HPDE6-E6E7 (cell line): Measurements from ENCODE around the gene CFL2.
A peak's percentile ranks its signal among the peaks of the same experiment; 100 is the strongest.
"Not testable (repeated sequence)": the region's sequence is repeated elsewhere in the genome, so short reads cannot be mapped to it uniquely, and the experiment has no call there.

Source experiments
- DNase-seq: peaks from one replicate; pipeline ENCODE4 v3.0.0; 2011; ENCODE audit warnings: missing footprints; ENCODE audit errors: extremely low spot score

CFL2 gene

DNA sequence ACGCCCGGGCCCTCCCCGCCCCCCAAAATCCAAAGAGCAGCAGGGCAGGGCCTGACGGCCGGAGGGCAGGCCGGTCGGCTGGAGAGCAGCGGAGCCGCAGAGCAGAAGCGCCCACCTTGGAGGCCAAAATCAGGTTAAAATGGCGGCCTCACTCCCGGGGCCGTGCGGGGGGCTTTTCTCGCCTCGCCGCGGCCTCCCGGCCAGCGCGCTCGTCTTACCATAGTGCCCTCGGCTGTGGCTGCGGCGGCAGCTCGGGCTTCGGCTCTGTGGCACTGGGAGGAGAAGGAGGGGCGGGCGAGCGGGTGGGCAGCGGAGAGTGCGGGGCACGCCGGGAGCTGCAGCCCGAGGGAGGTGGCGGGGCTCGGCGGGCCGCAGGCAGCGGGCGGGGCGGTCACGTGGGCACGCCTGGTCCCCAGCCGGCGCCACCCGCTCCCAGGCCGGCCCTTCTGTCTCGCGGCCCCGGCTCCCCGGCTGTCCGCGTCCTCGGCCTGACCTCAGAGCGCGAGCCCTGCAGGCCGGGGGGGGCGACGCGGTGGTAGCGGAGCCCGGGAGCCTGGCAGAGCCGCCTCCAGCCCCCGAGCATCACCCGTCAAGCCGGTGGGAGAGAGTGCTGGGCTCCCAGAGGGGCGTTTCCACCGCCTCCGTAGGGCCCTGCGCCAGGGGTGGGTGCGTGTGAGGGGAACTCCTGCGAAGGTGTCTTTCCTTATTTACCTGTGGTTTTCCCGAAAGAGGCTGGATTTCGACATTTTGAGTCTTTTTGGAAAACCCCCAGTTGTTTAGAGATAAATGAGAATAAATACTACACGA is at the start of gene CFL2:
TSS of gene CFL2 (minus strand) at position 274 of the 807 bp plus-strand sequence. CDS start at position 221, 53 bp downstream.
- DNase-seq, result peak; percentile 72

DNA sequence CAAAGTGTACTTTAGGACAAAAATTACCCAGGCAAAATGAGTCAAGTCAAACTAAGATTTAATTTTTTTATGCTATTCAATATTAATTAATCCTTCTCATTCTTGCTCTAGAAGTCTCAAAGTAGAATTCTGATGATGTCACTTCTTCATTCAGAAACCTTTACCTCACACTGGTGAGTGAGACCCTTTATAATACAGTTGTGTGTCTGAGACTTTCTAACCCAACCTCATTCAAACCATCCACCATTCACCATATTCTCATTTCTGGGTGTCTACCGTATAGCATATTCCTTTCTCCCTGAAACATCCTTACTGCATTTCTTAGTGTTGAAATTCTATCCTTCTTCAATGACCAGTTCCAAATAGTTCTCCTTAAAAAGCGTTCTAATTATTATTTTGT is 40.8 kb upstream of the CFL2 start:
- DNase-seq, result no peak

DNA sequence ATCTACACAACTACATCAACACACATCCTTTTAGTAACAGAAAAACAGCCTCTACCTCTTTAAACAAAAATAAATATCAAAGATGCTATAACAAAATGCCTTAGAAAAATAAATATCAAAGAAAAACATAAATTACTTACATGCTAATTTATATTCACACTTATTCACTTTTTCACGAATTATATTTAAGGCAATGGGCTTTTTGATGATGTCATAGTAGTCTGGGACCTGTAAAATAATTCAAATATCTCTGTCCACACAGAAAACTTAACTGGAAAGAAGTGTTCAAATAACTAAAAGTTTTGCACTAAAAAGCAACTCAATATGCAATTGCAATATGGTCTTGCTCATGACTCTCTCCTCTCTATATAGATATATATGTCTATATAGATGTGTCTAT is 40.3 kb upstream of the CFL2 start:
- DNase-seq, result no peak

DNA sequence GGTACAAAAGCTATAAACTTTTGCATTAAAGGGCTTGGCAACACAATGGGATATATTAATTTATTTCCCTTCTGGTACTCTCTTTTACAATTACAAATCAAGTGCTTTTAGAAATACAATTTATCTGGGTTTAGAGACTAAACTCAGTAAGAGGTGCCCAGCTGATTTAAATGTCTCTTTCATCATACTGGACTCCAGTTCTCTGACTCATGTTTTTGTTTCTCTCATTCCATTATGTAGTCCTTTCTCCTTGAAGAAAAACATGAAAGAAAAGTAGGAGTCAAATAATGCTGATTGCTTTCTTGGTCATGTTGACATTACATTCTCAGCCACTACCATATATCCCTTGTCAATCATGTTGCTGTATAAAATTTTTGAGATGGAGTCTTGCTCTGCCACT is 36.3 kb upstream of the CFL2 start:
- peak; percentile 6 for DNase-seq

DNA sequence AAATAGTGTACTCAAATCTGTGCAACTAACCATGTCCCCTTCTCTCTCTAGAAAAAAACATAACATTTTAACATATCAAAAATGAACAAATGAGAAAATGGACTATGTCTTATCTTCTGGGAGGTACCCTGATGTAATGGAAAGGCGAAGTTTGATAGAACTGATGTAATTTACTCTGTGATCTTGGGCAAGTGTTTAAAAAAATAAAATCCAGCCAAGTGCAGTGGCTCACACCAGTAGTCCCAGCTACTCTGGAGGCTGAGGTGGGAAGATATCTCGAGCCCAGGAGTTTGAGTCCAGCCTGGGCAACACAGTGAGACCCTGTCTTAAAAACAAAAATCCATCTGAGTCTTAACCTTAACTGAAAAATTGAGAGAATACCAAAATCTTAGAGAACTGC is 35.8 kb upstream of the CFL2 start:
- DNase-seq, result no peak

DNA sequence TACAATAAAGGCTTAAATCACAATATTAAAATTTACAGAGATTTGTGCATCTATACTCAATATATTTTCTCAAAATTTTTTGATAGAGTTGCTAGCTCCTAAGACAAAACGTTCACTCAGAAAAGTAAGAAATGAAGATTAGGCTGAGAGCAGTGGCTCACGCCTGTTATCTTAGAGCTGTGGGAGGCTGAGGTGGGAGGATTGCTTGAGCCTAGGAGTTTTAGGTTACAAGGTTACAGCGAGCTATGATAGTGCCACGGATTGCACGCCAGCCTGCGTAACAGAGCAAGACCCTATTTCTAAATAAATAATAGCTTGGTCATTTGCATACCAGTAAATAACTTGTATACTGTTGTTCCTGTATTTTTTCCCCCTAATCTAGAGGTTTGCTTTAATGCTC is 35.0 kb upstream of the CFL2 start:
- DNase-seq, result no peak

DNA sequence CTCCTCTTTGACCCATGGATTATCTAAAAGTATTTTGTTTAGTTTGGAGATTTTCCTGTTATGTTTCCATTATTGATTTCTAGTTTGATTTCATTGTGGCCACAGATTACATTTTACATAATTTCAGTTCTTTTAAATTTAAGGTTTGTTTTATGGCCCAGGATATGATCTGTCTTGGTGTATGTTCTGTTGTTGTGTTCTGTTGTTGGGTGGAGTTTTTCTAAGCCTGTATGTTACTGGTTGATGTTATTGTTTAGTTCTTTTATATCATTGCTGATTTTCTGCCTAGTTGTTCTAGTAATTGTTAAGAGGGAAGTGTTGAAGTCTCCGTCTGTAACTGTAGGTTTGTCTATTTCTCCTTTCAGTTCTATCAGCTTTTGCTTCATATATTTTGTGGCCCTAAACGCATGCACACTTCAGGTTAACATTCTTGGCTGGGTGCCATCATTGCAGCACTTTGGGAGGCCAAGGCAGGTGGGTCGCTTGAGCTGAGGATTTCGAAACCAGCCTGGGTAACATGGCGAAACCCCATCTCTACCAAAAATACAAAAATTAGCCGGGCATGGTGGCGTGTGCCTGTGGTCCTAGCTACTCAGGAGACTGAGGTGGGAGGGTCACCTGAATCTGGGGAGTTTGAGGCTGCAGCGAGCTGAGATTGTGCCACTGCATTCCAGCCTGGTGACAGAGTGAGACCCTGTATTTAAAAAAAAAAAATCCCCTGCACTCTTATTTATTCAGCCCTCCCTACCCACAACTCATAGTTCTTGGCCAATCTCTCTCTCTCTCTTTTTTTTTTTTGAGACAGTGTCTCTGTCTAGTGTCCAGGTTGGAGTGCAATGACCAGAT is 28.1 kb upstream of the CFL2 start:
- DNase-seq, result no peak

DNA sequence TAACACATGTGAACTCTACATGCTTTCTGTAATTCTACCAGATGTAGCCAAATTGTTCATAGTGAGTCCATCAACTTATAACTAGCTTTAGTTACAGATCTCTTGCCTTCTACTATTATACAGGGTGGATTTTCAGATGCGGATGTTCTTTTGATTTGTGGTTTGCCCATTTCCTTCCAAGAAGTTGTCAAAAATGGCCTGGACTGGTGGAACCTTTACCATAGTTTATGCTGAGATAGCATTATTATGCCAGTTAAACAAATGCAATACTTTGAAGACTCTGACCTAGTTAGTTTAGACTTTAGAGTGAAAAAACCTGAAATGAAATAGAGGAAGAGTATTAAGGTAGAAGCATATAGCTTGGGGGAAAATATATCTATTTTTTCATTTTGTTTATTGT is 27.4 kb upstream of the CFL2 start:
- no peak for DNase-seq

DNA sequence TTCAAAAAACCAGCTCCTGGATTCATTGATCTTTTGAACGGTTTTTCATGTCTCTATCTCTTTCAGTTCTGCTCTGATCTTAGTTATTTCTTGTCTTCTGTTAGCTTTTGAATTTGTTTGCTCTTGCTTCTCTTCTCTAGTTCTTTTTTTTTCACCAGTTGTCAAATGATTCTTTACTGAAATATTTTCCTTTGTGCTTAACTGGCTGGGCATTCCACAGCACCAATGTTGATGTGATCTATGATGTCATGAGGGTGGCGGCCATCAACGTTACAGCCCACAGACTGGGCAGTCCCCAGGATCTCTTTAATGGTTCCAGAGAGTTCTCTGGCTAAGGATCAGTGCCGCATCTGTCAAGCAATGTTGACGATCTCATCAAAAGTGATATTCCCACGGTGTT is 25.7 kb upstream of the CFL2 start:
- DNase-seq, result not testable (repeated sequence)

DNA sequence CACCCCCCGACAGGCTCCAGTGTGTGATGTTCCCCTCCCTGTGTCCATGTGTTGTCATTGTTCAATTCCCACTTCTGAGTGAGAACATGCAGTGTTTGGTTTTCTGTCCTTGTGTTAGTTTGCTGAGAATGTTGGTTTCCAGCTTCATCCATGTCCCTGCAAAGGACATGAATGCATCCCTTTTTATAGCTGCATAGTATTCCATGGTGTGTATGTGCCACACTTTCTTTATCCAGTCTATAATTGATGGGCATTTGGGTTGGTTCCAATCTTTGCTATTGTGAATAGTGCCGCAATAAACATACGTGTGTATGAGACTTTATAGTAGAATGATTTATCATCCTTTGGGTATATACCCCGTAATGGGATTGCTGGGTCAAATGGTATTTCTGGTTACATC is 22.7 kb upstream of the CFL2 start:
- not testable (repeated sequence) for DNase-seq

DNA sequence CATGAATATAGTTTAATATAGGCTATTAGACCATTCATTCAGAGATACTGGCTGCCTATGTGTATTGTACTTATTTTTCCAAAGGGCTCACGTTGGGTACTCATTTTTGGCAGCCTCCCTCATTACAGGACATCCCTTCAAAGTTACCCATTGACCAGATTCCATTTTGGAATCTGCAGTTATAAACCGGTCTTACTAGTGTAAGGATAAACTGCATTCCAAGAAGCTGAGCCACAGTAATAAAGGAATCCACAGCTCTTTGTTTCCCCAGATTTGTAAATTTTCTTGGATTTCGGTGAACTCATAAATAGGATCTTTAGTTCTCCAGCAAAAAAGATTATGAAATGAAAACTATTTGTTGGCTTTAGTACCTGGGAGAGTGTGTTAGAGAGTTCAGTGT is 18.9 kb upstream of the CFL2 start:
- DNase-seq, result peak; percentile 47

DNA sequence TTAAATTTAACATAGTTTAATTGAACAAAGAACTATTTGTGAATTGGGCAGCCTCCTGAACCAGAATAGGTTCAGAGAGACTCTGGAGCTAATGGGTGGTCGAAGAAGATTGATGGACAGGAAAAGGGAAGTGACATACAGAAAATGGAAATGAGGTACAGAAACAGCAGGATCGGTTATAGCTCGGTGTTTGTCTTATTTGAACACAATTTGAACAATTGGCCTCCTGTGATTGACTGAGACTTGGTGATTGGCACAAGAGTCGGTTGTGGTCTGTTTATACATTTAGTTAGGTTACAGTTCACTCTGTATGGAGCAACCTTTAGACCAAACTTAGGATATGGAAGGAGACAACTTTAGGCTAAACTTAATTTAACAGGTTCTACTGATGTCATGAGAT is 18.4 kb upstream of the CFL2 start:
- DNase-seq, result no peak

DNA sequence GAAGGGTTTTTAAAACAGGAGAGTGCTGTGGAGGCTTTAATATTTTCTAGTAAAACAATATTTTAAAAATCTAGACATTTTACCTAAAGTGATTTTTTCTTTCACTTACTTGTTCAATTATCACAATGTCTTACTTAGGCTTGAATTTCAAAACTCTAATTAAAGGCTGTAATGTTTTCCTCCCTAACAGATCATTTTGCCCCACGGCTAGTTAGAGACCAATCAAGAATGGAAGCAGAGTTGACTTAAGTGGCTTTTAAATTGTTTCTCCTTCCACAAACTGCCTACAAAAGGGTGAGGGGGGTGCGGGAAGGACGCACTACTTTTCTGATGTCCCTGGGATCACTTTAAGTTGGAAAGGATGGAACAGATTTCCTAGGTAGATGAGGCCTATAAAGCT is 9.5 kb upstream of the CFL2 start:
- DNase-seq, result no peak

DNA sequence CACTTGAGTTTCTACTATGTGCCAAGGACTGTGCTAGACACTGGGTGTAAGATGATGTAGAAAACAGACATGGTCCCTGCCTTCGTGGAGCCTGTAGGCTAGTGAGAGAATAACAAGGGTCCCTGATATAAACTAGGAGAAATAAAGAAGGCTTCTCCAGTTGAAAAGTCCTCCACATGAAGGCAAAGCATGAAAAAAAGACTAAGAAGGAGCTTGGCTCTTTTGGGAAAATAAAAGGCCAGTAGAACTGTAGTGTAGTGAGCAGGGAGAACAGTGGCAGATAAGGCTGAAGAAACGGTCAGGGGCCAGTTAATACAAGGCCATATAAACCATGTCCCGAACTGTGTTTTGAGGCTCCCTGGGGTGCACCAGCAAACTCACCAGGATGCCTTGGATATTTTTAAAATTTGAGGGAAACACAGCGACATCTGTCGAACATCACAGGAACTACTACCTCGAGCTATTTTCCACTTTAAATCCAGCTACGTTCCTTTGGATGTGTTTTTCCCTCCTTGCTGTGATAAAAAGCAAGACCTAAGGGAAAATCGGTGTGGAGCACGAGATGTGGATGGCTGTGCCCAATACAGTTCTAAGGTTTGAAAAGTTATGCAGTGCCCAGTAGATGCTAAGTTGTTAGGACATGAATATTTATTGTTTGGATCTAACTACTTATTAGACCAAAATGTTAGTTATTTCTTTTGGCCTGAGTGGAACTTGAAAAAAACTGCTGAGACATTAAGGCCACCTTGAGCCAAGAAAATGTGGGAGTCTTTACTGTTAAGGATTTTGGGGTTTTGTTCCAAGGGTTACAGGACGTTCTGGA is 8.5 kb upstream of the CFL2 start:
- DNase-seq, result no peak

DNA sequence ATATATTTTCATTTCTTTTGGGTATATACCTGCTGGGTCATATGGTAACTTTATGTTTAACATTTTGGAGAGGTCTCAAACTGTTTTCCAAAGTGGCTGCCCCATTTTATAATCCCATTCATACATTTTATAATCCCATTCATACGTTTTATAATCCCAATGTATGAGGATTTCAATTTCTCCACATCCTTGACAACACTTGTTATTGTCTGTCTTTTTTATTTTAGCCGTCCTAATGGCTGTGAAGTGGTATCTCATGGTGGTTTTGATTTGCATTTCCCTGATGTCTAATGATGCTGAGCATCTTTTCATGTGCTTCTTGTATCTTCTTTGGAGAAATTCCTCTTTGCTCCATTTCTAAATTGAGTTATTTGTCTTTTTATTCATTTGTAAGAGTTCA is 6.7 kb upstream of the CFL2 start:
- no peak for DNase-seq

DNA sequence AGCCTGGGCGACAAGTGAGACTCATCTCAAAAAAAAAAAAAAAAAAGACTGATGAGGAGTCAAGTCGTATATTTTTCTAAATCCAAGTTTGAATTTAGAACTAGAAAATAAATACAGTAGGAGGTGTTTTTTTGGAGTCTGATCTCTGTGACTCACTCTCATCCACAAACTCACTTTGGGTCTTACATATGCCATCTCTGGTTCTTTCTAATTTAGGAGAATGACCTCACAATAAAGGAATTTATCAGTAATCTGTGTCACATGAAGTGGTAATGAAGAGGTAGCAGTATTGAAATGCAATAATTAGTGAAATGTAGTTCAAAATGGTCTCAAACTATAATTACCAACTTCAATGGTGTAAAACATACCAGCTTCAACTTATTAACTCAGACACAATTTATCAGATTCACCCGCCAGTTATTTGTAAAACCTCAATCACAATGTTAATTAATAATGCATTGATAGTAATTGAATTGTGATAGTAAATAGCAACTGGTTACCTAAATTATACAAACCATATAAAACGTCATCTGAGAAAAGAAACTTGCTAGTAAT is 4.4 kb upstream of the CFL2 start:
- DNase-seq, result no peak

DNA sequence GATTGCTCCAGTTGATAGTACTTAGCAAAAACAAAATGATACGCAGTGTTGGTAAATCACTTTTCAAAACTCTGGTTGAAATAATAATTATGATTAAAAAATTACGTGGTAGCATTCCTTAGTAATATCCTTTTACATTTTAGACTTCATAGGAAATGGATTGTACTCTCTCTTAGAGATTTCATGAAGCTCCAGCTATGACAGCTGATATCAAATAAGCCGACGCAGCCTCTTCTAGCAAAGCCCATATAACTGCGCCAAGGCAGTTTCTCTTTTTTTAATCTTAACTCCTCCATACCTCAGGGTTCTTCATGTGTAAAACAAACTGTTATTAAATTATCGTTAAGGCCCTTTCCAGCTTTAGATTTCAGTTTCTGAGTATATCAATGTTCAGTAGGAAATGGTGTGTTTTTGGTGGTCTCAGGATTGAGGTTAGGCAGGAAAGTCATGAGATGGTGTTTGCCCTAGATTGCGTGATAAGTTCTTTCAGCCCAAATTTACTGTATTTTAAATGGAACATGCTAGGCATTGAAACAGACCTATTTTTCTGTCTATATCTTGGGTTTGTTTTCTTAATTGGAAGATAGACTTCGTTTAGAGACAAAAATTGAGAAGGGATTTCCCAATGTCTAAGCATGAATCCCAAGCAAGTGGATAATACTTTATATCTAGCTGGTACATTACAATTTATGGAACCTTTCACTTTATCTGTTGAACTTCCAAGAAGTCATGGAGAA is 902 bp upstream of the CFL2 start:
- DNase-seq, result no peak

DNA sequence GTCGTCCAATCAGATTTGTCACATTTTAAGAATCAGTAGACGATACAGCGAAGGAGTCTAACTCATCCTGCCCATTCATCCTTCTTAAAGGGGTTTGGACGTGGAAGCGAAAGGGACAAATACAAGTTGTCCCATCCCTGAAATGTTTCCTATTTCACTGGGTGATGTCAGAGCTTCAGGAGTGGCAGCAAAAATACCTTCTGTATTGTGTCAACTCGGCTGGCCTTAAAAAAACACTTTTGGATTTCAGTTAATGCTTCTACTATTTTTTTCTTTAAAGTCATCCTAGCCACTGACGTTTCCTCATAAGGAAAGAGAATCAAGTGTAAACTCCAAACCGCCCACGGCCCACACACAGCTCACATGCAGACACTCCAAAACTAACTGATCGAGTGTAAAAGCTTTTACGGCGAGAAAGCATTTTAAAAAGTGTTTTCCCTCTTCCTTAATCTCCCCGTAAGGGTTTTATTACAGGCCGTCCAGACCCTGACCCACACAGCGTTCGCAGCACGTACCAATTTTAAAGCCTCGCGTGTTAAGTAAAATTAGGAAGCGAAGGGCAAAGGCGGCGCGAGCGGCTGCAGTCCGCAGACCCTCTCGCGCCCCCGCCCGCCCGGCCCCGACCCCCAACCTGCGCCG is 593 bp downstream of the CFL2 start:
- no peak for DNase-seq

DNA sequence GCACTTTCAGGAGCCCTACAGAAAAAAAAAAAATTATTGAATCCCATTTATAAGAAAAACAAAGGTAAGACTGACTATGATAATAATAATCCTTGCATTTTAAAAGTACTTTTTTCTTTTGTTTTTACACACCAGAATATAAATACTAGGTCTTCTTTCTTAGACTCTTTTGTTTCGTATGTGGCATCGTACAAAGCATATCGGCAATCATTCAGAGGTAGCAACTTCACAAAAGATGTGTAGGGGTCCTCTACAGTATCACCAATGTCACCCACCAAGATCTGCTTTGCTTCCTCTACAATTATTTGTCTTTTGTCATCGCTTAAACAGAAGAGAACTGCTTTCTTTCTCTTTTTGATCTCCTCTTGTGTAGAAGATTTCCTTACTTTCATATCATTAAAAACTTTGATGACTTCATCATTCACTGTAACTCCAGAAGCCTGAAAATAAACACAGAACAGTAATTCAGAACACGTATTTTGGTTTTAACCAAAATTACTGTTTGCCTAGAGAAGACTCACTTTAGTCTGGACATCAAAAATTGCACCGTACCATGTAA is 1.2 kb downstream of the CFL2 start:
- DNase-seq, result no peak
